Uterus (tissue), 4 donors: Measurements from ENCODE around the gene HIVEP1. TPM values are rescaled to one million over a fixed set of nuclear protein-coding genes. Genes with fewer than 3 reads are reported as not detected.

Source experiments
- DNase-seq, 2 donors: peaks; one replicate each; pipeline ENCODE4 v3.0.0-alpha.2; 2019 to 2020
- H3K27ac ChIP-seq, 2 donors: fragments of 200-600 bp; sonication (generic); 1 replicate in 1 of 2; 2 replicates in 1 of 2; pipeline ENCODE4 v1.5.1; 2016 to 2018
- H3K27me3 ChIP-seq, 2 donors: fragments of 200-600 bp; sonication (generic); one replicate each; pipeline ENCODE4 v1.5.1; 2018 to 2019; ENCODE audit warnings: control low read depth in 1 of 2
- H3K36me3 ChIP-seq, 2 donors: fragments of 200-600 bp; sonication (generic); one replicate each; pipeline ENCODE4 v1.5.1; 2019; ENCODE audit warnings: control low read depth in 1 of 2
- H3K4me1 ChIP-seq, 2 donors: fragments of 200-600 bp; sonication (generic); one replicate each; pipeline ENCODE4 v1.5.1; 2018 to 2019; ENCODE audit warnings: control low read depth in 1 of 2
- H3K4me3 ChIP-seq, 2 donors: fragments of 200-600 bp; sonication (generic); 1 replicate in 1 of 2; 2 replicates in 1 of 2; pipeline ENCODE4 v1.5.1; 2018 to 2019; ENCODE audit warnings: mild to moderate bottlenecking in 1 of 2
- H3K9me3 ChIP-seq, 2 donors: fragments of 200-600 bp; sonication (generic); one replicate each; pipeline ENCODE4 v1.5.1; 2019; ENCODE audit warnings: control low read depth in 1 of 2
- CTCF ChIP-seq, 4 experiments: fragments of 200-600 bp in 2 of 4; fragments of 450-650 bp in 2 of 4; sonication (generic) in 2 of 4; IDR thresholded peaks; one replicate each; pipeline ENCODE4 v1.5.1; 2016 to 2019; ENCODE audit warnings: antibody characterized with exemption in 4 of 4, mild to moderate bottlenecking in 2 of 4, moderate library complexity in 1 of 4
- POLR2A ChIP-seq, 2 donors: fragments of 450-650 bp; IDR thresholded peaks; one replicate each; pipeline ENCODE4 v1.6.1; 2016; ENCODE audit warnings: antibody characterized with exemption in 2 of 2, mild to moderate bottlenecking in 1 of 2, moderate library complexity in 1 of 2
- intact Hi-C: fragments of 100-400 bp; cut with DNase I; formaldehyde crosslinking; loops from one replicate; pipeline ENCODE4 v1.15.1; 2023; ENCODE audit warnings: low total_unique reads
- total RNA-seq, 4 donors: library from RNA; depleted of rRNA in 3 of 4; stranded (reverse); fragments of >200 nt in 3 of 4; gene quantifications; one replicate each; pipeline versions ENCODE4 v1.1.0 to v1.2.4, GENCODE V29; 2014 to 2023
- donor health status: DM: yes; HTN: yes; CAD: no.

Gene HIVEP1
- total RNA-seq, 4 donors from 2014 or later = 8.5 to 38.1 (median 22.0) TPM

- intact Hi-C loops = no loop called here
- Histone ChIP-seq H3K9me3 (no peaks in the 10 kb centered on the region), H3K27ac (no peak overlapping the region), H3K4me1 (no peaks in the 10 kb centered on the region), H3K4me3 (no peak overlapping the region), H3K27me3 (no peaks in the 10 kb centered on the region), H3K36me3 (no peaks in the 10 kb centered on the region)
- TF ChIP-seq CTCF (IDR thresholded peaks at IDR 0.05) (no peak), POLR2A (IDR thresholded peaks at IDR 0.05) (no peak)
- no peak for DNase-seq
These were observed 38.0 kb upstream of the HIVEP1 start for GRCh38 chr6:11974089-11974488.

GRCh38 chr6:11975353-11975977, 36.6 kb upstream of the HIVEP1 start:
- DNase-seq = no peak

GRCh38 chr6:11976489-11976888, 35.6 kb upstream of the HIVEP1 start:
- no peaks in the 10 kb centered on the region for H3K4me1 ChIP-seq
- H3K27me3 ChIP-seq = no peaks in the 10 kb centered on the region
- H3K36me3 ChIP-seq = no peaks in the 10 kb centered on the region
- no peak for DNase-seq
- no peak overlapping the region for H3K4me3 ChIP-seq
- no peak overlapping the region for H3K27ac ChIP-seq
- H3K9me3 ChIP-seq = no peaks in the 10 kb centered on the region
- TF ChIP-seq POLR2A (IDR thresholded peaks at IDR 0.05) (no peak), CTCF (IDR thresholded peaks at IDR 0.05) (no peak)
- intact Hi-C loops = no loop called here

More at GRCh38 chr6:11975353-11975977, 36.6 kb upstream of the HIVEP1 start:
- no peak for TF ChIP-seq CTCF (IDR thresholded peaks at IDR 0.05)
- TF ChIP-seq POLR2A (IDR thresholded peaks at IDR 0.05) = no peak
- no peaks in the 10 kb centered on the region for H3K9me3 ChIP-seq
- H3K36me3 ChIP-seq = no peaks in the 10 kb centered on the region
- no peaks in the 10 kb centered on the region for H3K27me3 ChIP-seq
- H3K4me3 ChIP-seq = no peak overlapping the region
- H3K4me1 ChIP-seq = no peaks in the 10 kb centered on the region
- no peak overlapping the region for H3K27ac ChIP-seq
- intact Hi-C loops = no loop called here

- no peaks in the 10 kb centered on the region for H3K36me3 ChIP-seq
- TF ChIP-seq POLR2A (IDR thresholded peaks at IDR 0.05) = no peak
- TF ChIP-seq CTCF (IDR thresholded peaks at IDR 0.05) = no peak
- no peak overlapping the region for H3K27ac ChIP-seq
- no peaks in the 10 kb centered on the region for H3K9me3 ChIP-seq
- no peaks in the 10 kb centered on the region for H3K4me1 ChIP-seq
- no peaks in the 10 kb centered on the region for H3K27me3 ChIP-seq
- no peak for DNase-seq
- intact Hi-C loops = no loop called here
- H3K4me3 ChIP-seq = no peak overlapping the region
These were observed 34.9 kb upstream of the HIVEP1 start for GRCh38 chr6:11977193-11977592.

GRCh38 chr6:11977738-11978137, 34.4 kb upstream of the HIVEP1 start:
- H3K4me1 ChIP-seq = no peaks in the 10 kb centered on the region
- DNase-seq = no peak
- H3K4me3 ChIP-seq = no peak overlapping the region
- intact Hi-C loops = no loop called here
- H3K36me3 ChIP-seq = no peaks in the 10 kb centered on the region
- no peaks in the 10 kb centered on the region for H3K27me3 ChIP-seq
- no peak overlapping the region for H3K27ac ChIP-seq
- no peaks in the 10 kb centered on the region for H3K9me3 ChIP-seq
- TF ChIP-seq POLR2A (IDR thresholded peaks at IDR 0.05) = no peak
- TF ChIP-seq CTCF (IDR thresholded peaks at IDR 0.05) = no peak
